WTC11 (cell line): Measurements from ENCODE around the gene ELFN1. TPM values are rescaled to one million over a fixed set of nuclear protein-coding genes. Genes with fewer than 3 reads are reported as not detected.

Experiments
- ATAC-seq: fragments of 200-7000 bp; cut with Tn5 transposase; 2 replicates; pipeline ENCODE4 v1.10.0; 2021; ENCODE audit warnings: mild to moderate bottlenecking, moderate library complexity
- CTCF ChIA-PET: fragments of 300-600 bp; sonication (Branson Sonifier 250); formaldehyde crosslinking; loops from one replicate; lab custom pipeline; 2021; ENCODE audit warnings: antibody characterized with exemption; lab: Charles Lee
- POLR2A ChIA-PET: fragments of 350-600 bp; sonication (Branson Sonifier 250); formaldehyde crosslinking; loops from one replicate; lab custom pipeline; 2021; ENCODE audit warnings: antibody characterized with exemption; lab: Charles Lee
- DNase-seq: peaks from one replicate; pipeline ENCODE4 v3.0.0; 2021; ENCODE audit warnings: low spot score
- H3K27ac Mint-ChIP-seq: 2 replicates; pipeline ENCODE4 v1.8.0; 2021; ENCODE audit warnings: mixed read lengths
- H3K27me3 Mint-ChIP-seq: 2 replicates; pipeline ENCODE4 v1.8.0; 2021; ENCODE audit warnings: low read depth, mild to moderate bottlenecking, moderate library complexity, mixed read lengths
- H3K36me3 Mint-ChIP-seq: 2 replicates; pipeline ENCODE4 v1.8.0; 2021; ENCODE audit warnings: mixed read lengths
- H3K4me1 Mint-ChIP-seq: 2 replicates; pipeline ENCODE4 v1.8.0; 2022; ENCODE audit warnings: mixed read lengths
- H3K4me3 Mint-ChIP-seq: 2 replicates; pipeline ENCODE4 v1.8.0; 2021; ENCODE audit warnings: mild to moderate bottlenecking, moderate library complexity, mixed read lengths
- H3K9me3 Mint-ChIP-seq: 2 replicates; pipeline ENCODE4 v1.8.0; 2021; ENCODE audit warnings: mixed read lengths
- ATF2 ChIP-seq: sonication (generic); formaldehyde crosslinking; IDR thresholded peaks from 2 replicates; pipeline ENCODE4 v1.8.1; 2022; ENCODE audit warnings: low read depth, missing genetic modification reagents, borderline replicate concordance
- CTCF ChIP-seq: fragments of 200-600 bp; IDR thresholded peaks from 2 replicates; pipeline ENCODE4 v1.8.0; 2022; ENCODE audit warnings: antibody characterized with exemption
- FOXP1 ChIP-seq: sonication (generic); formaldehyde crosslinking; IDR thresholded peaks from 2 replicates; pipeline ENCODE4 v1.8.0; 2022; ENCODE audit warnings: missing genetic modification reagents, mild to moderate bottlenecking, moderate library complexity, borderline replicate concordance
- GABPB1 ChIP-seq: sonication (generic); formaldehyde crosslinking; IDR thresholded peaks from 2 replicates; pipeline ENCODE4 v1.8.1; 2023; ENCODE audit warnings: mild to moderate bottlenecking, missing genetic modification reagents
- IRF1 ChIP-seq: sonication (generic); formaldehyde crosslinking; IDR thresholded peaks from 2 replicates; pipeline ENCODE4 v1.8.0; 2023; ENCODE audit warnings: missing genetic modification reagents
- IRF2 ChIP-seq: sonication (generic); formaldehyde crosslinking; IDR thresholded peaks from 2 replicates; pipeline ENCODE4 v1.8.0; 2022; ENCODE audit warnings: low read depth, missing genetic modification reagents, borderline replicate concordance
- NR1H2 ChIP-seq: sonication (generic); formaldehyde crosslinking; IDR thresholded peaks from 2 replicates; pipeline ENCODE4 v1.9.0; 2021; ENCODE audit warnings: mild to moderate bottlenecking, moderate library complexity, missing genetic modification reagents
- PRRX2 ChIP-seq: fragments of 250-450 bp; sonication (Bioruptor Pico); IDR thresholded peaks from 2 replicates; pipeline ENCODE4 v1.8.0; 2021; ENCODE audit warnings: mild to moderate bottlenecking
- RELA ChIP-seq: sonication (generic); formaldehyde crosslinking; IDR thresholded peaks from 2 replicates; pipeline ENCODE4 v1.8.1; 2022; ENCODE audit warnings: missing genetic modification reagents, mild to moderate bottlenecking, borderline replicate concordance
- SP1 ChIP-seq: sonication (generic); formaldehyde crosslinking; conservative IDR thresholded peaks from 2 replicates; pipeline ENCODE4 v1.8.1; 2022; ENCODE audit warnings: missing genetic modification reagents
- STAT6 ChIP-seq: sonication (generic); formaldehyde crosslinking; conservative IDR thresholded peaks from 2 replicates; pipeline ENCODE4 v1.8.1; 2023; ENCODE audit warnings: mild to moderate bottlenecking, low read depth, missing genetic modification reagents, moderate library complexity
- TCF7 ChIP-seq: sonication (generic); formaldehyde crosslinking; IDR thresholded peaks from 2 replicates; pipeline ENCODE4 v1.8.0; 2022; ENCODE audit warnings: mild to moderate bottlenecking, low read depth, missing genetic modification reagents, moderate library complexity
- ZBTB21 ChIP-seq: sonication (generic); formaldehyde crosslinking; IDR thresholded peaks from 2 replicates; pipeline ENCODE4 v1.8.1; 2023; ENCODE audit warnings: mild to moderate bottlenecking, missing genetic modification reagents, borderline replicate concordance
- ZNF138 ChIP-seq: sonication (generic); formaldehyde crosslinking; conservative IDR thresholded peaks from 2 replicates; pipeline ENCODE4 v1.8.1; 2022; ENCODE audit warnings: mild to moderate bottlenecking, moderate library complexity, missing genetic modification reagents
- ZNF263 ChIP-seq: sonication (generic); formaldehyde crosslinking; IDR thresholded peaks from 2 replicates; pipeline ENCODE4 v1.8.1; 2022; ENCODE audit warnings: low read depth, mild to moderate bottlenecking, moderate library complexity, missing genetic modification reagents
- ZNF532 ChIP-seq: fragments of 250-450 bp; sonication (Bioruptor Pico); IDR thresholded peaks from 2 replicates; pipeline ENCODE4 v1.9.0; 2021; ENCODE audit warnings: mild to moderate bottlenecking, borderline replicate concordance
- total RNA-seq: library from RNA; stranded (reverse); gene quantifications from 3 replicates; pipeline ENCODE4 v1.2.3, GENCODE V29; 2021
- TF ChIP-seq, protein P1 (sequence below): sonication (generic); formaldehyde crosslinking; IDR thresholded peaks from 2 replicates; pipeline ENCODE4 v1.8.0; 2023; ENCODE audit warnings: missing genetic modification reagents, mild to moderate bottlenecking, borderline replicate concordance
- TF ChIP-seq, protein P2 (sequence below): fragments of 250-450 bp; sonication (Bioruptor Pico); IDR thresholded peaks from 2 replicates; pipeline ENCODE4 v1.9.0; 2021; ENCODE audit warnings: mild to moderate bottlenecking

The ELFN1 gene
- total RNA-seq, 1 experiment from 2014 or later = 4.6 TPM

- Mint-ChIP-seq H3K27ac (no peak overlapping the region), H3K9me3 (peaks cover 15% of the 10 kb centered on the region), H3K4me3 (no peak overlapping the region), H3K36me3 (peaks cover 11% of the 10 kb centered on the region), H3K4me1 (no peaks in the 10 kb centered on the region), H3K27me3 (no peaks in the 10 kb centered on the region; the same call in 1 of the 2 replicates)
- POLR2A ChIA-PET = interaction anchor here (0.6 kb wide), 1 partner anchor 25 kb away, joined by 4 read pairs; no protein-coding TSS in a partner anchor
- DNase-seq = no peak
- ATAC-seq = no peak
- CTCF ChIA-PET = interaction anchor here (1.2 to 3.4 kb wide), 6 partner anchors 9 to 244 kb away, joined by 4 to 12 read pairs (median 5); no protein-coding TSS in a partner anchor
- TF ChIP-seq, protein P1, sequence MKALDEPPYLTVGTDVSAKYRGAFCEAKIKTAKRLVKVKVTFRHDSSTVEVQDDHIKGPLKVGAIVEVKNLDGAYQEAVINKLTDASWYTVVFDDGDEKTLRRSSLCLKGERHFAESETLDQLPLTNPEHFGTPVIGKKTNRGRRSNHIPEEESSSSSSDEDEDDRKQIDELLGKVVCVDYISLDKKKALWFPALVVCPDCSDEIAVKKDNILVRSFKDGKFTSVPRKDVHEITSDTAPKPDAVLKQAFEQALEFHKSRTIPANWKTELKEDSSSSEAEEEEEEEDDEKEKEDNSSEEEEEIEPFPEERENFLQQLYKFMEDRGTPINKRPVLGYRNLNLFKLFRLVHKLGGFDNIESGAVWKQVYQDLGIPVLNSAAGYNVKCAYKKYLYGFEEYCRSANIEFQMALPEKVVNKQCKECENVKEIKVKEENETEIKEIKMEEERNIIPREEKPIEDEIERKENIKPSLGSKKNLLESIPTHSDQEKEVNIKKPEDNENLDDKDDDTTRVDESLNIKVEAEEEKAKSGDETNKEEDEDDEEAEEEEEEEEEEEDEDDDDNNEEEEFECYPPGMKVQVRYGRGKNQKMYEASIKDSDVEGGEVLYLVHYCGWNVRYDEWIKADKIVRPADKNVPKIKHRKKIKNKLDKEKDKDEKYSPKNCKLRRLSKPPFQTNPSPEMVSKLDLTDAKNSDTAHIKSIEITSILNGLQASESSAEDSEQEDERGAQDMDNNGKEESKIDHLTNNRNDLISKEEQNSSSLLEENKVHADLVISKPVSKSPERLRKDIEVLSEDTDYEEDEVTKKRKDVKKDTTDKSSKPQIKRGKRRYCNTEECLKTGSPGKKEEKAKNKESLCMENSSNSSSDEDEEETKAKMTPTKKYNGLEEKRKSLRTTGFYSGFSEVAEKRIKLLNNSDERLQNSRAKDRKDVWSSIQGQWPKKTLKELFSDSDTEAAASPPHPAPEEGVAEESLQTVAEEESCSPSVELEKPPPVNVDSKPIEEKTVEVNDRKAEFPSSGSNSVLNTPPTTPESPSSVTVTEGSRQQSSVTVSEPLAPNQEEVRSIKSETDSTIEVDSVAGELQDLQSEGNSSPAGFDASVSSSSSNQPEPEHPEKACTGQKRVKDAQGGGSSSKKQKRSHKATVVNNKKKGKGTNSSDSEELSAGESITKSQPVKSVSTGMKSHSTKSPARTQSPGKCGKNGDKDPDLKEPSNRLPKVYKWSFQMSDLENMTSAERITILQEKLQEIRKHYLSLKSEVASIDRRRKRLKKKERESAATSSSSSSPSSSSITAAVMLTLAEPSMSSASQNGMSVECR (CRISPR knock-in tag) = no peak
- no peak for TF ChIP-seq TCF7
- no peak for TF ChIP-seq NR1H2 (CRISPR knock-in tag)
- no peak for TF ChIP-seq ZNF263 (CRISPR knock-in tag)
- TF ChIP-seq PRRX2 (CRISPR knock-in tag) = no peak
- TF ChIP-seq ZNF532 (CRISPR knock-in tag) = no peak
- TF ChIP-seq, protein P2, sequence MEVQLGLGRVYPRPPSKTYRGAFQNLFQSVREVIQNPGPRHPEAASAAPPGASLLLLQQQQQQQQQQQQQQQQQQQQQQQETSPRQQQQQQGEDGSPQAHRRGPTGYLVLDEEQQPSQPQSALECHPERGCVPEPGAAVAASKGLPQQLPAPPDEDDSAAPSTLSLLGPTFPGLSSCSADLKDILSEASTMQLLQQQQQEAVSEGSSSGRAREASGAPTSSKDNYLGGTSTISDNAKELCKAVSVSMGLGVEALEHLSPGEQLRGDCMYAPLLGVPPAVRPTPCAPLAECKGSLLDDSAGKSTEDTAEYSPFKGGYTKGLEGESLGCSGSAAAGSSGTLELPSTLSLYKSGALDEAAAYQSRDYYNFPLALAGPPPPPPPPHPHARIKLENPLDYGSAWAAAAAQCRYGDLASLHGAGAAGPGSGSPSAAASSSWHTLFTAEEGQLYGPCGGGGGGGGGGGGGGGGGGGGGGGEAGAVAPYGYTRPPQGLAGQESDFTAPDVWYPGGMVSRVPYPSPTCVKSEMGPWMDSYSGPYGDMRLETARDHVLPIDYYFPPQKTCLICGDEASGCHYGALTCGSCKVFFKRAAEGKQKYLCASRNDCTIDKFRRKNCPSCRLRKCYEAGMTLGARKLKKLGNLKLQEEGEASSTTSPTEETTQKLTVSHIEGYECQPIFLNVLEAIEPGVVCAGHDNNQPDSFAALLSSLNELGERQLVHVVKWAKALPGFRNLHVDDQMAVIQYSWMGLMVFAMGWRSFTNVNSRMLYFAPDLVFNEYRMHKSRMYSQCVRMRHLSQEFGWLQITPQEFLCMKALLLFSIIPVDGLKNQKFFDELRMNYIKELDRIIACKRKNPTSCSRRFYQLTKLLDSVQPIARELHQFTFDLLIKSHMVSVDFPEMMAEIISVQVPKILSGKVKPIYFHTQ (CRISPR knock-in tag) = no peak
- TF ChIP-seq IRF2 (CRISPR knock-in tag) = no peak
- TF ChIP-seq GABPB1 (CRISPR knock-in tag) = no peak
- TF ChIP-seq ATF2 (CRISPR knock-in tag) = no peak
- TF ChIP-seq RELA = no peak
- no peak for TF ChIP-seq IRF1 (CRISPR knock-in tag)
- no peak for TF ChIP-seq CTCF
- TF ChIP-seq STAT6 (CRISPR knock-in tag) = no peak
- TF ChIP-seq FOXP1 (CRISPR knock-in tag) = no peak
- no peak for TF ChIP-seq SP1 (CRISPR knock-in tag)
- no peak for TF ChIP-seq ZNF138 (CRISPR knock-in tag)
- no peak for TF ChIP-seq ZBTB21 (CRISPR knock-in tag)
These were observed 30.4 kb upstream of the ELFN1 start for GRCh38 chr7:1639532-1640175.
